ENCODE data around the gene TMEM126B.

The TMEM126B gene

GRCh38 chr11:85682330-85683305 is 54.2 kb downstream of the TMEM126B start:
- peak; percentile 67 for DNase-seq

GRCh38 chr11:85685125-85685819 is 56.9 kb downstream of the TMEM126B start:
- DNase-seq = no peak

GRCh38 chr11:85685820-85686459 is 57.5 kb downstream of the TMEM126B start, which contains the start of gene CCDC89:
Gene CCDC89 (minus strand): TSS chr11:85686195. CDS start chr11:85686130, 65 bp downstream.
- DNase-seq = peak; percentile 96
